Fibroblast of lung (primary cell): ENCODE data around the gene FAF2. TPM values are rescaled to one million over a fixed set of nuclear protein-coding genes. Genes with fewer than 3 reads are reported as not detected.

Source experiments
- DNase-seq, 2 donors: peaks; one replicate each; pipeline versions ENCODE4 v3.0.0 to v3.0.0-alpha.2; 2010; ENCODE audit warnings: low read depth in 2 of 2
- H2AFZ ChIP-seq: 2 replicates; pipeline ENCODE4 v1.5.1; 2012; ENCODE audit warnings: low read length, control low read depth, inconsistent platforms
- H3K27ac ChIP-seq: 2 replicates; pipeline ENCODE4 v1.5.1; 2011; ENCODE audit warnings: low read length, control low read depth; ENCODE audit not compliant: insufficient read depth
- H3K27me3 ChIP-seq: 2 replicates; pipeline ENCODE4 v1.5.1; 2011; ENCODE audit warnings: mild to moderate bottlenecking, low read length; ENCODE audit not compliant: control insufficient read depth, insufficient read depth
- H3K36me3 ChIP-seq: 2 replicates; pipeline ENCODE4 v1.5.1; 2011; ENCODE audit warnings: low read length; ENCODE audit not compliant: control insufficient read depth, insufficient read depth
- H3K4me1 ChIP-seq: 2 replicates; pipeline ENCODE4 v1.5.1; 2011; ENCODE audit warnings: low read length; ENCODE audit not compliant: control insufficient read depth, insufficient read depth; ENCODE audit errors: extremely low read depth
- H3K4me2 ChIP-seq: 2 replicates; pipeline ENCODE4 v1.5.1; 2011; ENCODE audit warnings: low read length, control low read depth; ENCODE audit not compliant: insufficient read depth; ENCODE audit errors: extremely low read depth
- H3K4me3 ChIP-seq, 4 experiments: fragments of 200-600 bp in 1 of 4; sonication (generic) in 1 of 4; replicated peaks in 1 of 4; 2 replicates each; pipeline ENCODE4 v1.5.1; 2011 to 2016; ENCODE audit warnings: low read length in 4 of 4, low read depth in 3 of 4, mild to moderate bottlenecking in 3 of 4, control low read depth in 2 of 4, inconsistent platforms in 1 of 4, mixed read lengths in 1 of 4; ENCODE audit not compliant: insufficient read depth in 1 of 4; ENCODE audit errors: control extremely low read depth in 1 of 4
- H3K79me2 ChIP-seq: 2 replicates; pipeline ENCODE4 v1.5.1; 2012; ENCODE audit warnings: mild to moderate bottlenecking, low read length, inconsistent platforms; ENCODE audit not compliant: control insufficient read depth, insufficient read depth
- H3K9ac ChIP-seq: 2 replicates; pipeline ENCODE4 v1.5.1; 2011; ENCODE audit warnings: mild to moderate bottlenecking, low read length, control low read depth; ENCODE audit not compliant: insufficient read depth
- H3K9me3 ChIP-seq: 2 replicates; pipeline ENCODE4 v1.5.1; 2012; ENCODE audit warnings: low read depth, low read length; ENCODE audit not compliant: control insufficient read depth, insufficient read depth
- H4K20me1 ChIP-seq: 2 replicates; pipeline ENCODE4 v1.5.1; 2011; ENCODE audit warnings: low read length; ENCODE audit not compliant: control insufficient read depth, insufficient read depth; ENCODE audit errors: extremely low read depth
- EZH2 ChIP-seq: IDR thresholded peaks from 2 replicates; pipeline ENCODE4 v1.5.1; 2012; ENCODE audit warnings: low read length, control low read depth, mild to moderate bottlenecking; ENCODE audit errors: missing control alignments
- polyA plus RNA-seq, 2 donors: library from polyadenylated mRNA; depleted of rRNA in 1 of 2; stranded (reverse) in 1 of 2; unstranded in 1 of 2; fragments of >200 nt; gene quantifications; 2 replicates each; pipeline ENCODE4 v1.2.1, GENCODE V29; 2011 to 2012; ENCODE audit warnings: missing spikeins in 1 of 2
- total RNA-seq: library from RNA; depleted of rRNA; stranded (reverse); fragments of >200 nt; gene quantifications from 2 replicates; pipeline ENCODE4 v1.2.1, GENCODE V29; 2014
- TF ChIP-seq, protein P1 (sequence below), 2 donors: IDR thresholded peaks in 1 of 2; conservative IDR thresholded peaks in 1 of 2; 1 replicate in 1 of 2; 2 replicates in 1 of 2; pipeline ENCODE4 v1.5.1; 2011 to 2012; ENCODE audit warnings: low read length in 2 of 2, control low read depth in 1 of 2, inconsistent platforms in 1 of 2, low read depth in 1 of 2, mild to moderate bottlenecking in 1 of 2

FAF2 gene
- total and polyA plus RNA-seq, 2 donors (not counting 1 experiment from before 2014, with no cell fraction given): 38.5 to 55.5 TPM

DNA sequence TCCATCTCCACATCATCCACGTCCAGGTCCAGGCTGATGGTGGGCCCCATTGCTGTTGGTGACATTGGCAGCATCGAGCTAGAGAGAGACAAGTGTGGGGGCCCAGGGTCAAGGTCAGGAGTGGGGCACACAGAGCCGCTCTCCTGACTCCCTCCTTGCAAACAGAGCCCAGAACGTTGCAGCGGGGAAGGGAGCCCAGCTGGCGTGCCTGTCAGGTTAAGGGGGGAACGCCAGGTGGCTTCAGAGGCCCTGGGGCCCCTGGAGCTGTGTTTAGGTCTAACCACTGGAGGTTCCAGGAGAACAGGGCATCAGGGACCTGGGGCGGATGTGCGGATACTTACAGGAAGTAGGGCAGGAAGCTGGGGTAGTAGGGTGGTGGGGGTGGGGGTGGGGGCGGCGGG, 81.6 kb downstream of the FAF2 start:
- Histone ChIP-seq H3K9me3 (no peaks in the 10 kb centered on the region), H3K9ac (no peak overlapping the region), H4K20me1 (no peaks in the 10 kb centered on the region), H3K4me3 (no peak overlapping the region), H3K27me3 (no peaks in the 10 kb centered on the region), H3K36me3 (peaks cover 9% of the 10 kb centered on the region), H3K27ac (no peak overlapping the region), H3K4me1 (peaks cover 8% of the 10 kb centered on the region), H3K79me2 (peaks cover 2% of the 10 kb centered on the region), H3K4me2 (no peak overlapping the region), H2AFZ (no peak overlapping the region)
- no peak for DNase-seq
- TF ChIP-seq, protein P1, sequence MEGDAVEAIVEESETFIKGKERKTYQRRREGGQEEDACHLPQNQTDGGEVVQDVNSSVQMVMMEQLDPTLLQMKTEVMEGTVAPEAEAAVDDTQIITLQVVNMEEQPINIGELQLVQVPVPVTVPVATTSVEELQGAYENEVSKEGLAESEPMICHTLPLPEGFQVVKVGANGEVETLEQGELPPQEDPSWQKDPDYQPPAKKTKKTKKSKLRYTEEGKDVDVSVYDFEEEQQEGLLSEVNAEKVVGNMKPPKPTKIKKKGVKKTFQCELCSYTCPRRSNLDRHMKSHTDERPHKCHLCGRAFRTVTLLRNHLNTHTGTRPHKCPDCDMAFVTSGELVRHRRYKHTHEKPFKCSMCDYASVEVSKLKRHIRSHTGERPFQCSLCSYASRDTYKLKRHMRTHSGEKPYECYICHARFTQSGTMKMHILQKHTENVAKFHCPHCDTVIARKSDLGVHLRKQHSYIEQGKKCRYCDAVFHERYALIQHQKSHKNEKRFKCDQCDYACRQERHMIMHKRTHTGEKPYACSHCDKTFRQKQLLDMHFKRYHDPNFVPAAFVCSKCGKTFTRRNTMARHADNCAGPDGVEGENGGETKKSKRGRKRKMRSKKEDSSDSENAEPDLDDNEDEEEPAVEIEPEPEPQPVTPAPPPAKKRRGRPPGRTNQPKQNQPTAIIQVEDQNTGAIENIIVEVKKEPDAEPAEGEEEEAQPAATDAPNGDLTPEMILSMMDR (conservative IDR thresholded peaks at IDR 0.05 in 1 of 2, IDR thresholded peaks at IDR 0.05 in 1 of 2; ENCODE audit: low read depth in 1 of 2, low read length in 2 of 2): no peak
- no peak for TF ChIP-seq EZH2

DNA sequence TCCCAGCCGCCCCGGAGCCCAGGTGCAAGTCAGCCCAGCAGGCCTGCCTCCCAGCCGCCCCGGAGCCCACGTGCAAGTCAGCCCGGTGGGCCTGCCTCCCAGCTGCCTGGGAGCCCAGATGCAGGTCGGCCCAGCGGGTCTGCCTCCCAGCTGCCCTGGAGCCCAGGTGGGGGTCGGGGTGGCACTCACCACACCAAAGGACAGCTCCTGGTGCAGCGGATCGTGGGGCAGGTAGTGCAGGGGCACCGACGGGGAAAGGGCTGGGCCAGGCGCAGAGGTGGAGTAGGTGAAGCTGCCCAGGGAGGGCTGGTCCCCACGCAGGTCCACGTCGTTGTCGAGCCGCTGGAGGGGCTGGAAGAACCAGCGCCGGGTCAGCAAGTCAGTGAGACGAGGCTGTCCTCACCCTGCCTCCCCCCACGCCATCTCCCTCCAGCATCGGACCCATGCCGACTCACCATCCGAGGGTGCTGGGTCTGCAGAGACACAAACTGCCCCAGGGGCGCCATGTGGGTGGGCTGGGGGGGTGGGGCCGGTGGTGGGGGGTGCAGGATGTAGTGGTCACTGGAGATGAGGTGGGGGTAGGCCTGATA, 82.3 kb downstream of the FAF2 start:
- H3K9me3 ChIP-seq: no peaks in the 10 kb centered on the region
- no peak overlapping the region for H3K4me2 ChIP-seq
- no peak for TF ChIP-seq EZH2
- TF ChIP-seq, protein P1 (conservative IDR thresholded peaks at IDR 0.05 in 1 of 2, IDR thresholded peaks at IDR 0.05 in 1 of 2; ENCODE audit: low read depth in 1 of 2, low read length in 2 of 2): no peak
- H3K36me3 ChIP-seq: peaks cover 9% of the 10 kb centered on the region
- H4K20me1 ChIP-seq: no peaks in the 10 kb centered on the region
- H3K79me2 ChIP-seq: peaks cover 9% of the 10 kb centered on the region
- H3K9ac ChIP-seq: no peak overlapping the region
- no peak overlapping the region for H3K27ac ChIP-seq
- no peak overlapping the region for H2AFZ ChIP-seq
- H3K4me1 ChIP-seq: peaks cover 14% of the 10 kb centered on the region
- no peaks in the 10 kb centered on the region for H3K27me3 ChIP-seq
- DNase-seq: no peak
- no peak overlapping the region for H3K4me3 ChIP-seq

- H3K27me3 ChIP-seq: no peaks in the 10 kb centered on the region
- H3K27ac ChIP-seq: no peak overlapping the region
- H3K4me2 ChIP-seq: no peak overlapping the region
- H3K79me2 ChIP-seq: peaks cover 16% of the 10 kb centered on the region
- no peak for TF ChIP-seq EZH2
- no peak overlapping the region for H3K9ac ChIP-seq
- no peak overlapping the region for H3K4me3 ChIP-seq
- peaks cover 18% of the 10 kb centered on the region for H3K4me1 ChIP-seq
- DNase-seq: peak; percentile 51 to 55
- peaks cover 9% of the 10 kb centered on the region for H3K36me3 ChIP-seq
- no peaks in the 10 kb centered on the region for H4K20me1 ChIP-seq
- no peaks in the 10 kb centered on the region for H3K9me3 ChIP-seq
- no peak overlapping the region for H2AFZ ChIP-seq
Observed at GRCh38 chr5:176530983-176531901, 83.1 kb downstream of the FAF2 start.
